ENCODE measurements around the gene GABRB2. TPM values are rescaled to one million over a fixed set of nuclear protein-coding genes. Genes with fewer than 3 reads are reported as not detected.

The GABRB2 gene
- polyA plus RNA-seq, 2 of the 4 experiments (the other 2 are of a cell fraction), result not detected

GRCh38 chr5:161467703-161468102 lies 78.8 kb downstream of the GABRB2 start:
- no peak for ATAC-seq
- Histone ChIP-seq H3K4me1 (no peaks in the 10 kb centered on the region), H3K4me2 (no peak overlapping the region), H3K27ac (no peak overlapping the region), H3K9me3 (no peaks in the 10 kb centered on the region), H3K4me3 (no peak overlapping the region)
- TF ChIP-seq KDM1A (IDR thresholded peaks at IDR 0.05; ENCODE audit: low read depth), result no peak
- TF ChIP-seq TFCP2L1 (CRISPR knock-in tag; IDR thresholded peaks at IDR 0.05), result no peak
- no peak for TF ChIP-seq ZFP36 (IDR thresholded peaks at IDR 0.05; ENCODE audit: borderline replicate concordance, partially characterized antibody)
- no peak for TF ChIP-seq RNF2 (IDR thresholded peaks at IDR 0.05; ENCODE audit: borderline replicate concordance, low read depth)
- TF ChIP-seq MAFK (IDR thresholded peaks at IDR 0.05; ENCODE audit: partially characterized antibody), result no peak
- no peak for TF ChIP-seq ESRRA (IDR thresholded peaks at IDR 0.05; ENCODE audit: borderline replicate concordance, low read length)
- TF ChIP-seq USF2 (IDR thresholded peaks at IDR 0.05), result no peak
- no peak for TF ChIP-seq RARB (CRISPR knock-in tag; IDR thresholded peaks at IDR 0.05)
- TF ChIP-seq EP300 (IDR thresholded peaks at IDR 0.05), result no peak
- TF ChIP-seq CBX2 (IDR thresholded peaks at IDR 0.05; ENCODE audit: borderline replicate concordance, low read depth), result no peak
- TF ChIP-seq ZSCAN20 (CRISPR knock-in tag; IDR thresholded peaks at IDR 0.05), result no peak
- TF ChIP-seq SMC3 (IDR thresholded peaks at IDR 0.05), result no peak
- DNase-seq (ENCODE audit: low read depth in 1 of 2, low spot score in 1 of 2), result no peak
- POLR2A ChIA-PET, result no interaction called here
- CTCF ChIA-PET, result no interaction called here
- no peak for FAIRE-seq
- 10% methylated on average over 1 of the region's 1 CpG for WGBS (ENCODE audit: missing lambda C conversion rate)

- FAIRE-seq, result no peak
- no peaks in the 10 kb centered on the region for H3K9me3 ChIP-seq
- WGBS (ENCODE audit: missing lambda C conversion rate), result 0% methylated on average over 1 of the region's 1 CpG
- ATAC-seq, result no peak
- H3K4me2 ChIP-seq, result no peak overlapping the region
- no peak for DNase-seq (ENCODE audit: low read depth in 1 of 2, low spot score in 1 of 2)
- POLR2A ChIA-PET, result no interaction called here
- H3K4me1 ChIP-seq, result no peaks in the 10 kb centered on the region
- no peak overlapping the region for H3K4me3 ChIP-seq
- CTCF ChIA-PET, result no interaction called here
- no peak for TF ChIP-seq MAFK (IDR thresholded peaks at IDR 0.05; ENCODE audit: partially characterized antibody)
- TF ChIP-seq TFCP2L1 (CRISPR knock-in tag; IDR thresholded peaks at IDR 0.05), result no peak
- TF ChIP-seq RAD21 (conservative IDR thresholded peaks at IDR 0.05 in 1 of 2, IDR thresholded peaks at IDR 0.05 in 1 of 2), result no peak
- TF ChIP-seq NR3C1 (IDR thresholded peaks at IDR 0.05), result no peak
- TF ChIP-seq KDM5A (IDR thresholded peaks at IDR 0.05), result no peak
- no peak for TF ChIP-seq USF2 (IDR thresholded peaks at IDR 0.05)
- no peak for TF ChIP-seq EHF (CRISPR knock-in tag; IDR thresholded peaks at IDR 0.05)
- TF ChIP-seq HEYL (CRISPR knock-in tag; IDR thresholded peaks at IDR 0.05), result no peak
- TF ChIP-seq RCOR1 (IDR thresholded peaks at IDR 0.05; ENCODE audit: low read depth, low read length), result no peak
- no peak for TF ChIP-seq CBX8 (IDR thresholded peaks at IDR 0.05)
- TF ChIP-seq MYC (IDR thresholded peaks at IDR 0.05; ENCODE audit: borderline replicate concordance, low read length), result no peak
- no peak for TF ChIP-seq HOXB13 (CRISPR knock-in tag; IDR thresholded peaks at IDR 0.05; ENCODE audit: low read depth)
- no peak for TF ChIP-seq ZC3H11A (IDR thresholded peaks at IDR 0.05)
- no peak for TF ChIP-seq ZSCAN20 (CRISPR knock-in tag; IDR thresholded peaks at IDR 0.05)
- no peak for TF ChIP-seq TP53 (CRISPR knock-in tag; IDR thresholded peaks at IDR 0.05)
- TF ChIP-seq JUN (IDR thresholded peaks at IDR 0.05), result no peak
- no peak overlapping the region for H3K27ac ChIP-seq
These were observed 85.8 kb downstream of the GABRB2 start for GRCh38 chr5:161460741-161461140.

- TF ChIP-seq CBX2 (IDR thresholded peaks at IDR 0.05; ENCODE audit: borderline replicate concordance, low read depth), result no peak
- TF ChIP-seq CEBPB (IDR thresholded peaks at IDR 0.05), result no peak
- WGBS (ENCODE audit: missing lambda C conversion rate), result 0% methylated on average over 1 of the region's 1 CpG
- FAIRE-seq (no peak), ATAC-seq (no peak), DNase-seq (ENCODE audit: low read depth in 1 of 2, low spot score in 1 of 2) (no peak)
- Histone ChIP-seq H3K4me2 (no peak overlapping the region), H3K9me3 (no peaks in the 10 kb centered on the region), H3K4me1 (no peaks in the 10 kb centered on the region), H3K27ac (no peak overlapping the region), H3K4me3 (no peak overlapping the region)
- ChIA-PET CTCF (no interaction called here), POLR2A (no interaction called here)
These were observed 99.9 kb downstream of the GABRB2 start for GRCh38 chr5:161446655-161447054.
